Measurements from ENCODE around the gene HECTD1.

GRCh38 chr14:31180299-31181051 lies 27.1 kb downstream of the HECTD1 start:
- TF ChIP-seq, protein P1, sequence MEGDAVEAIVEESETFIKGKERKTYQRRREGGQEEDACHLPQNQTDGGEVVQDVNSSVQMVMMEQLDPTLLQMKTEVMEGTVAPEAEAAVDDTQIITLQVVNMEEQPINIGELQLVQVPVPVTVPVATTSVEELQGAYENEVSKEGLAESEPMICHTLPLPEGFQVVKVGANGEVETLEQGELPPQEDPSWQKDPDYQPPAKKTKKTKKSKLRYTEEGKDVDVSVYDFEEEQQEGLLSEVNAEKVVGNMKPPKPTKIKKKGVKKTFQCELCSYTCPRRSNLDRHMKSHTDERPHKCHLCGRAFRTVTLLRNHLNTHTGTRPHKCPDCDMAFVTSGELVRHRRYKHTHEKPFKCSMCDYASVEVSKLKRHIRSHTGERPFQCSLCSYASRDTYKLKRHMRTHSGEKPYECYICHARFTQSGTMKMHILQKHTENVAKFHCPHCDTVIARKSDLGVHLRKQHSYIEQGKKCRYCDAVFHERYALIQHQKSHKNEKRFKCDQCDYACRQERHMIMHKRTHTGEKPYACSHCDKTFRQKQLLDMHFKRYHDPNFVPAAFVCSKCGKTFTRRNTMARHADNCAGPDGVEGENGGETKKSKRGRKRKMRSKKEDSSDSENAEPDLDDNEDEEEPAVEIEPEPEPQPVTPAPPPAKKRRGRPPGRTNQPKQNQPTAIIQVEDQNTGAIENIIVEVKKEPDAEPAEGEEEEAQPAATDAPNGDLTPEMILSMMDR (IDR thresholded peaks at IDR 0.05) = no peak
- no peak for TF ChIP-seq POLR2A (IDR thresholded peaks at IDR 0.05)

Data from Peyer's patch (tissue), 4 donors.